Measurements from ENCODE around the gene PHACTR3.

DNA sequence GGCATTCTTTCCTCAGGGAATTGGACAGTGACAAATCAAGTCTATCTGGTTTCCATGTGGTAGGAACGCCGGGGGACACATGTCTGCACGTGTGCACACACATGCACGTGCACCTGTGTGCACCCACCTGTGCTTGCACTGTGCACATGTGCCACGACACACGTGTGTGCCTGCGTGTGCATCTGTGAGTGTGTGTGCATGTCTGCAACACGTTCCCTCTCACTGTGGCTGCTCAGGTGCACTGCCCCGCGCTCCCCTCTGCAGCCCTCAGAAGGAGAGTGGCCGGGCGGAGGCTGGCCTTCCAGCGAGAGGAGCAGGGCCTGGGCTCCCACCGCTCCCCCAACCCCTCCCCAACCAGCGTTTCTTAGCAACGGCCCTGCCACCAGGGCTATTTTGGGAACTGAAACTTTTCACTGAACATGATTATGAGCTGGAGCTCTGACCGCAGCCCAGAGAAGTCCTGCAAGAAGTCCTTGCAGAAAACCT lies 147.8 kb downstream of the PHACTR3 start:
- TF ChIP-seq, protein P1, sequence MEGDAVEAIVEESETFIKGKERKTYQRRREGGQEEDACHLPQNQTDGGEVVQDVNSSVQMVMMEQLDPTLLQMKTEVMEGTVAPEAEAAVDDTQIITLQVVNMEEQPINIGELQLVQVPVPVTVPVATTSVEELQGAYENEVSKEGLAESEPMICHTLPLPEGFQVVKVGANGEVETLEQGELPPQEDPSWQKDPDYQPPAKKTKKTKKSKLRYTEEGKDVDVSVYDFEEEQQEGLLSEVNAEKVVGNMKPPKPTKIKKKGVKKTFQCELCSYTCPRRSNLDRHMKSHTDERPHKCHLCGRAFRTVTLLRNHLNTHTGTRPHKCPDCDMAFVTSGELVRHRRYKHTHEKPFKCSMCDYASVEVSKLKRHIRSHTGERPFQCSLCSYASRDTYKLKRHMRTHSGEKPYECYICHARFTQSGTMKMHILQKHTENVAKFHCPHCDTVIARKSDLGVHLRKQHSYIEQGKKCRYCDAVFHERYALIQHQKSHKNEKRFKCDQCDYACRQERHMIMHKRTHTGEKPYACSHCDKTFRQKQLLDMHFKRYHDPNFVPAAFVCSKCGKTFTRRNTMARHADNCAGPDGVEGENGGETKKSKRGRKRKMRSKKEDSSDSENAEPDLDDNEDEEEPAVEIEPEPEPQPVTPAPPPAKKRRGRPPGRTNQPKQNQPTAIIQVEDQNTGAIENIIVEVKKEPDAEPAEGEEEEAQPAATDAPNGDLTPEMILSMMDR (IDR thresholded peaks at IDR 0.05; ENCODE audit: low read length), result no peak
- no peak for TF ChIP-seq EZH2 (IDR thresholded peaks at IDR 0.05; ENCODE audit: borderline replicate concordance, low read length)

All from OCI-LY1 (cell line).